Brain pericyte (primary cell): ENCODE data around the gene RNF181.
"Not testable (repeated sequence)": the region's sequence is repeated elsewhere in the genome, so short reads cannot be mapped to it uniquely, and the experiment has no call there.

Experiments used
- DNase-seq: peaks from one replicate; pipeline ENCODE4 v3.0.0-alpha.2; 2012; ENCODE audit warnings: low read depth, low spot score

Gene RNF181

DNA sequence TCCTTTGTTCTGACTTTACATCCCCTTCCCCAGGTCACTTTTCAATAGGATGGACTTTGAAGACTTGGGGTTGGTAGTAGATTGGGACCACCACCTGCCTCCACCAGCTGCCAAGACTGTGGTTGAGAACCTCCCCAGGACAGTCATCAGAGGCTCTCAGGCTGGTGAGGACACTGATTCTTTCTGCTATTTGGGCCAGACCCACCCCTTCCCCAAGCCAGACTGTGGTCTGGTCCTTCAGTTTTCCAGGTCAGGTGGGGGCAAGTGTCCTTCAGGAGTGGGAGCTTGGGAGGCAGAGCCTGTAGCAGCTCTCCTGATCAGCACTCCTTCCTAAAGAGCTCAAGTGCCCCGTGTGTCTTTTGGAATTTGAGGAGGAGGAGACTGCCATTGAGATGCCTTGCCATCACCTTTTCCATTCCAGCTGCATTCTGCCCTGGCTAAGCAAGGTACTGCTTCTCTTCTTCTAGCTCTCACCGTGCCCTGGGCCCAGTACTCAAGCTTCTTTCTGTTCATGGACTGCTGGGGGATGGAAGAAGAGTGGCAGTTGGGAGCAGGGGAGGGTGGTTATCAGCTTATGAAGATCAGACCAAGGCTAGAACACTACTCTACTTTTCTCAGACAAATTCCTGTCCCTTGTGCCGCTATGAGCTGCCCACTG, 1.1 kb downstream of the RNF181 start:
- no peak for DNase-seq

DNA sequence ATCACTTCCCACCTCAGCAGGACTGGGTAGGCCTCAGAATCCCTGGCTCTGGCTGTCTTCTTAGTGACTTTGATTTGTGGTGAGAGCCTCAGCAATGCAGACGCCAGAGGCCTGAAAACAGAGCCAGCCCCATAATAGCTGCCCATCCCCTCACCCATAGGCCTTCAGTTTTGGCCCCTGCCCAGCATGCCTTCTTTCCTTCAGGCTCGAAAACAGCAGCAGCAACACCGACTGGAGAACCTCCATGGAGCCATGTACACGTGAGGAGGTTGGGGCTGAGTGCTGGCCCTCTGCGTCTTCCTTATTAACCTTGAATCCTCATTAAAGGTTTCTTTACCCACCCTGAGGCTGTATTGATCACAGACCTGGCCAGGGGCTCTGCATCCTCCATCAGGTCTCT, 1.7 kb downstream of the RNF181 start:
- DNase-seq = no peak

DNA sequence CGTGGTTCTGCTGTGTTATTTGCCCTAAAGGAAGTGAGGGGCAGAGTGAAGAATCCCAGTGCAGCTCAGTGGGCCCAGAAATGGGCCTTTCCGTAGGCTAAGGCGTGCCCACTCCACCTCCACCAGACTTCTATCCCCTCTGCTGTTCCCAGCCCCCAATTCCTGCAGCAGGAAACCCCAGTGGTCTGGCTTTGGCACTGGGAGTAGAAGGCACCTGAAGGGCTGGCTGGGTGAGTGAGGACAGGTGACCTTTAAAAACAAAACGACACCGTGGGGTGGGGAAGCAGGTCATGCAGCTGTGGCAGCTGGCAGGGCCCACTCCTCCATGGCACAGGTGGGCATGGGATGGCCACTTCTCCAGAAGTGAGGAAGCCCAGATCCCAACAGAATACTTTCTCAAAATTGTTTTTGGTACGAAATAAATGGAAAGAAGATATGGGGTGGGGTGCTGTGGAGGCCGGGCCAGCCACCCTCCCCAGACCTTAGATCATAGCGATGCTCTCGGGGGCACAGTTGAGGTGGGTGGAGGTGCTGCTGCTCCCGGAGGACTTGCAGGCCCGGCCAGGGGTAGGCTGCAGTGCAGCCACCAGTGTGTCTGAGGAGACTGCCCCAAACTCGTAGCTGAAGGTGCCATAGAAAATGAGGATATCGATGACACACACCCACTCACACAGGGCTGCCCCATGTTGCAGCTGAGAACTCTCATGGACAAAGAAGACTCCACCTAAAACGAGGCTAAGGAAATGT, 3.2 kb downstream of the RNF181 start:
- no peak for DNase-seq

DNA sequence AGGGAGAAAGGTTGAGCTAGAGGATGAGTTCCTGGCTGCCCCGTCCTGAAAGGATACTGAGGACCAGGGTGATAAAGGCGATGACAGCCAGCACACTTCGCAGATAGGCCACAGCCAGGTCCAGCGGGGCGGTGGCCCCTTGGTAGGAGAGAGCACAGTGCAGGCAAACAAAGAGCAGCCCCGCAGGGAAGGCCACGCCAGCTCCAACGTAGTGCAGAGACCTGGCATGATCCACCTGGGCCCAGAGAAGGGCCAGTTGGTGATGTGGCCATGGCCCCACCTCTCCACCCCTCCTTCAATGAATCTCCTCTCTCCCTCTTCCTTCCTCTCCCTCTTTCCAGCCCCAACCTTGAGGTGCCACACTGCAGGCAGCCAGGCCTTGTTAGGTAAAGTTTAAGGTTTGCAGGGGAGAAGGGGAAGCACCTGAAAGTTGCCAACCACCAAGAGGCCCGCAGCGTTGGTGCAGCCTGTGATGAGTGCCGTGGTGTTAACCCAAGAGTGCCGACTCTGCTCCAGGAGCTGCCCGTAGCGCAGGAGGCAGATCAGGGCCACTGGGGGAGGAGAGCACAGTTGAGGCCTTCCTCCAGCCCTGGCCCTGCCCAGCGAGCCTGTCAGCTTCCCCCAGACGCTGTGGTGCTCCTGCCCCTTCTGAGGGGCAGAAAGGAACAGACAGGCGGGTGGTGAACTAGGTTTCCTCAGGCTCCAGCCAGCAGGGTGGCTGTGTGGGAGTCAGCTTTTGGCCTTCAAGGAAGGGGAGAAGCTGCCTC, 4.1 kb downstream of the RNF181 start:
- DNase-seq = no peak

DNA sequence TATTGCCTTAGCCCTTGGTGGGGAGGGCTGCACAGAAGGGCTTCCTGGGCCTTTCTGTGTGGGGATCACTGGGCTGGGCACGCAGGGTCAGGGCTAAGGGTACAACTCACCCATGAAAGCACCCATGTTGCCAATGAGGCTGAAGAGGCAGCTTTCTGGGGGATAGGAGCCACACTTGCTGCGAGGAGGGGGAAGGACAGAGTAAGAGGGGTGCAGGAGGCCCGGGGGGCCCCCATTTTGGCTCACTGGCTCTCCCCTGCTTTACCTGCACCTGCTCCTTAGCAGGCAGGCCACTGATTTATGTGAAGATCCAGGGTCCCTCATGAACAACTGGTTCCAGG, 4.7 kb downstream of the RNF181 start:
- DNase-seq = no peak

DNA sequence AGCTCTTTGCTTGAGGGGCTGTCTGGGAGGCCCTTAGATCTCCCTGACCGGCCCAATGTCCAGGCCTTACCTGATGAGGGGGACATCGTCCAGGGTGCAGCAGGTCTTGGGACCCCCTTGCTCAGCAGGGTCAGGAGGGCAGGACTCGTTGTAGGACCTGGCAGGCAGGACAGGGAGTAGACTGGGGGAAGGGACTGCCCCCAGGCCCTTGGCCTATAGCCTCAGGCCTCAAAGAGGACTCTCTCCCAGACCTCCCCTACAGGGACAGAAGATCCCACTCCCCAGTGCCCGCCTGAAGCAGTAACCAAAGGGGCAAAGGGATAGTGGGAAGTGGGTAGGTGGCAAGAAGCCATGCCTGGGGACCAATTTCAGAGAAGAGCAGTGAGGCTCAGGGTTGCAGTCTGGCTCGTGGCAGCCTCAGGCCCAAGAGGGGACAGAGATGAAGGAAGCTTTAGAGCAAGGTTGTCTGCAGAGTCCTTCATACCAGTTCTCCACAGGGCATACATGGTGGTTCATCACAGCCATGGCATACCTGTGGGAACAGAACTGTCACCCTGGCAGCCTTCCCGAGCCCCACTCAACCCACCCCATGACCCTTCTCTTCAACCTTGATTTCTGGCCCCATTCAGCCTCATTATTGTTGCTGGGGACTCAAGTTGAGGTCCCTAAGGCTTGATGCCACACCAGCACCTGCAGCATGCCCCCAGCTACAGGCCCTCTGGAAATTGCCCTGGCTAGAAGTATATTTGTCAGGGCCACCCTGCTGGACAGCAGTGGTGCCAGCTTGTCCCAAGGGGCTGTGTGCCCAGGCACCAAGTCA, 5.6 kb downstream of the RNF181 start:
- no peak for DNase-seq

DNA sequence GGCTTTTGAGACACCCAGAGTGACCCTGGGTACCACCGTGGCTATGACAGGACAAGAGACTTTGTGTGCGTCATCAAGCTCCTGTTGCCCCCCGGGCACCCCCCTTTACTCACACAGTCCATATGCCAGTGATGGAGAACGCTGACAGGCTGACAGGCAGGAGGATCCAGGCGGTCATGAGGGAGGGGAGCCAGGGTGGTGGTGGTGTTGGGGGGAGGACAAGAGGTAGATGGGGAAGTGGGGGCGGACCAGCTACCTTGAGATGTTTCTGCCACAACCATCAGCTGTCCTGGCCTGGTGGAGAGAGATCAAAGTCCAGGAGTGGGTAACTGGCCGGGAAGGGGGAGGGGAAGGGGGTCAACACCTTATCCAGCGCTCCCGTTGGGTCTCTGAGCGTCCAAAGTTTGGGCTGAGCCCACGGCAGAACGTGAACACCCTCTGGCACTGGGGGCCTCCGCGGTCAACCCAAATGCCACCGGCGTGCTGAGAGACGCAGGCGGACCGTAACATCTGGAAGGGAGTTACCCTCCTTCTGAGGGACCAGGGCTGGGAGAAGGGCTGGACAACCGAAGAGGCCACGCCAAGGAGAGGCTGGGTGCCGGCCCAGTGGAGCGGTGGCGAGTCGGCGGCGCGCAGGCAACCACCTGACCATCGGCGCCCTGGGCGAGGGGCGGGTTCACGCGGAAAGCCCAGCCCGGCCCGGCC, 6.4 kb downstream of the RNF181 start:
- DNase-seq = no peak

DNA sequence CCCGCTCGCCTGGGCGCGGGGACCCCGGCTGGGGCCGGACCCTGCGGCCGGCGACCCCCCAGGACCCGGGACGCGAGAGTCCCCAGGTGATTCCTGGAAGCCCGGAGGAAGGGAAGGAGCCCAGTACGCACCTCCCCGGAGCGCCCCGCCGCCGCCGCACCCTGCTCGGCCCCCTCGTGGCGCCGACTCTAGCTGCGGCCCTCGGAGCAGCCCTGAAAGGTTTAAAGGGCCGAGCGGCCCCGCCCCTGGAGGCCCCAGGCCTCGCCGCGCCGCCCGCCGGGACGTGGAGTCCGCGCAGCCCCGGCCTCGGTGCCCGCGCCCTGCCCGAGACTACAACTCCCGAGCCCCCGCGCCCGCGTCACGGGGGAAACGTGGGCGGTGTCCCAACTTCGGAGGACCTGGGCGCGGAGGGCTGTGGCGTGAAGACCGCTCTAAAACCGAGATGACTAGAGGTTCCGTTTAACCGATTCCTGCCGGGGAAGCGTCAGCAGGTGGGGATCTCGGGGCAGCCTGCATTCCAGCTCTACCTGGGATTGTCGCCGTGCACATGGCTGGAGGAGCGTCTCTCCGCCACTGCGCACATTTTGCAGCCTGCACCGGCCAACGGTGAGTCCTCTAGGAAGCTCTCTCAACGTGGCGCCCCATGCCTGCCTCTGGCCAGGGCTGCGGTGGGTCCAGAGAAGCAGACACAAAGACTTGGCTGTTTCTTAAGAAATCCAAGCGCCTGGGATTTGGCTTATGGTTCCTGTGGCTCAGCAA, 7.1 kb downstream of the RNF181 start, which contains the start of gene TMEM150A:
TMEM150A (minus strand) TSS at position 223 of the 759 bp plus-strand sequence. CDS start 750 bp downstream, outside the sequence.
- no peak for DNase-seq

DNA sequence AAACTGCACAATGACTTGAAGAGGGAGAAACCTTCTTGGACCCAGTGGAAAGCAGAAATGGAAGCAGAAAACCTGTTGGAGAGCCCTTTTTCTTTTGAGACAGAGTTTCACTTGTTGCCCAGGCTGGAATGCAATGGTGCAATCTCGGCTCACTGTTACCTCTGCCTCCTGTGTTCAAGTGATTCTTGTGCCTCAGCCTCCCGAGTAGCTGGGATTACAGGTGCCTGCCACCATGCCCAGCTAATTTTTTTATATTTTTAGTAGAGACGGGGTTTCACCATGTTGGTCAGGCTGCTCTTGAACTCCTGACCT, 8.5 kb downstream of the RNF181 start:
- DNase-seq = not testable (repeated sequence)

DNA sequence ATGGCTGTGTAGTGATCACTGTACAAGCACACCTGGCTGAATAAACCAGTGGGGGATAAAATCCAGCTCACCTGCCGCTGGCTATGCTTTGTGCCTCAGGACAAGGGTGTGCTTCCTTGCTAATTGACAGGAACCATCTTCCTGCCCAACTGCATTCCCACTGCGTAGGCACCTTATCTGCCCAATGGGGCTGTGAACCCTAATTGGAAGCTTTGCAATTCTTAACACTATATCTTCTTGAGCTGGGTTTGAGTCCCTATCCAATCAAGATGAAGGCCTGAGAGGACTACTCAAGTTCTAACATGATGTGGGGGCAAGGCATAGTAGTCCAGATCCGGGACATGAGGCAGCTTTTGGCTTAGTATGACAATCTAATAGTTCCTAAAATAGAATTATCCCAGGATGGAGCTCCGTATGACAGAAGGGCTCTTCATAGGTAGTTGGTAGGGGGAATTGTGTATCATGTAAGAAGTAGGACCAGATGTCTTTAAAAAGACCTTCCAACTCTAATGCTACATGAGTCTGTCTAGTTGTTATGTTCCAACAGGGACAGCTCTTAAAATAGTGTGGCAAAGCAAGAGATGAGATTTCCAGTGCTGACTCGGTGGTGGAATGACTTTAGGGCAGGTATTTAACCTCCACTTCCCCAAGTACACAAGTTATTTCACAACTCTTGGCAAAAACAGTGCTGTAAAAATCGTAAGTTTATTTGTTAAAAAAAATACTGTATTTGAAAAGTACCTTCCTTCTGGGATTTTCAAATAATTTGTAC, 9.2 kb downstream of the RNF181 start:
- no peak for DNase-seq

DNA sequence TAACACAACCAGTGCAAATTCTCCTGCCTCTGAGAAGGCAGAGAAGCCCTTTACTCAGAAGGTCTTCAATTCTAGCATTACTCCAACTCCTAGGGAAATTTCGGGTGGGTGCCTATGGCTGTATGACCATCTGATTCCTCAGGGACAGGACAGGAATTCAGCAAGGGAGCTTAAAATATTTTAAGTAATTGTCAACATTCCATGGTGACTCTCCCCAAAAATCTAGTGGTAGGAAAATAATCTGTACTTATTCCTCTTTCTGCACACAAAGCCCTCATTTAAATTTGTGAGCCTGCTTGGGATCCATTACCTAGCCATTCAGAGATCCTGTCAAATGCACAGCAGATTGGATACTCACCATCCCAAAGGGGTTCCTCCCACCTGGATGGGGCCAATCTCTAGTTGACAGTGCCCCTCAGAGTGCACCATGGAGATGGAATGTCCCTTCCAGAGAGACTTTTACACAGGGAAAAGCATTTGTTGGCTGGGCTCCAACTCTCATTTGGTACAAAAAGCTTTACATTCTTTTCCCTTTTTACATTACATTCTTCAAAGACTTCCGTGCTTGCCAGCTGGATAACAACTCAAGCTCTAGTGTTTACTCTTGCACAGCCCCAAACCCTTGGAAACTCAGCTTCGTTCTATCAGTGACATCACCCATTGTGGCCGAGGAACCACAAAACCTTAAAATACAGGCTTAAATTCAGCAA, 10.0 kb downstream of the RNF181 start:
- DNase-seq = no peak

DNA sequence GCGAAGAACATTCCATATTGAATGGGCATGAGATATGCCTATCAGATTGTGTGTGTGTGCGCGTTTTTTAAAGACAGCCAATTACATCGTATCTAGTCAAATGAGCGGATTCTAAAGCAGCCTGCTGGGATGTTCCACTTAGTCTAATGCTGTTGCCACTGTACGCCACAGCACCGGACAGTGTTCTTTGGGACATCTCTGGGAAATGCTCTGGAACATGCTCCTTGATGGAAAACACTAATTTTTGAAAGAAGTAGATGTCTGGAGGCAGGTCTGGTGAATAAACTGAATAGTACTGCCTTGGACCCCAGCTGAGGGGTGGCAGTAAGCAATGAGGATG, 10.5 kb downstream of the RNF181 start:
- no peak for DNase-seq

DNA sequence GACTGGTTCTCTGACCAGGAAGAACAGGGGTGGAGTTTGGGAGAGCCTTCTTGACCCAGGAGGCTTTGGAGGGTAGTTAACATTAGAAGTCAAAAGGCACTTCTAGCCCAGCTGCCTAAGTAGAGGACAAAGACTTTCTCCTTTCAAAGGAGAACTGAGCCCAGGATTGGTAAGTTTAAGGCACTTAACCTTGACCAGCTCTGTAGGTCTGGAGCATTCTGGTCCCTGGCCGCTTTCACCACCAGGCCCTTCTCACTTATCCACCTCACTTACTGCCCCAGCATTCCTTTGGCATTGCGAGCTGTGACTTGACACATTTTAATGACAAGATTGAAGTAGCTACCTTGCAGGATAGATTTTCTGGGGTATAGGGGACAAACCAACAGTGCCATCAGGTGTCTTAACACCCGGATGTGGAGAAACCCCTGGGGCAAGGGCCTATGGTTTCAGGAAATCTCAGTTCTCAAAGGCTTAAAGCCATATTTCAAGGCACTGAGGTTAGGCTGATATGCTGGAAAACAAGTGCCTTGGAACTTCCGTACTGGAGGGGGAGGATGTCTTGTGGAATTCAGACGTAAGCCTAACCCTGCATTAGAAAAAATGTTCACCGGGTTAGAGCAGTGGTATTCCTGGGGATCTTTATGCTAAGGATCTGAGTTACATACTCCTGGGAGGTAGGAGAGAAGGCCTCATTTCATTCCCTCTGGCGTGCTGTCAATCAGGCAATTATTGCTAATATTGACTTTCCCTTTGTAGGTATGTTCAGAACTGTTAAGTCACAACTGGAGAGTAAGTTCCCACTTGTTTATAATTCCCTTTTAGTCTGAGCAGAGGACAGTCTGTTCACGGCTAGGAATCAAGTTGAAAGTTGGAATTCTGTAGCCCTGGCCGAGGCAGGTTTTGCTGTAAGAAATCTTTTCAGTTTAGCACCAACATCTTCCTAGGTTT, 12.0 kb downstream of the RNF181 start:
- no peak for DNase-seq

DNA sequence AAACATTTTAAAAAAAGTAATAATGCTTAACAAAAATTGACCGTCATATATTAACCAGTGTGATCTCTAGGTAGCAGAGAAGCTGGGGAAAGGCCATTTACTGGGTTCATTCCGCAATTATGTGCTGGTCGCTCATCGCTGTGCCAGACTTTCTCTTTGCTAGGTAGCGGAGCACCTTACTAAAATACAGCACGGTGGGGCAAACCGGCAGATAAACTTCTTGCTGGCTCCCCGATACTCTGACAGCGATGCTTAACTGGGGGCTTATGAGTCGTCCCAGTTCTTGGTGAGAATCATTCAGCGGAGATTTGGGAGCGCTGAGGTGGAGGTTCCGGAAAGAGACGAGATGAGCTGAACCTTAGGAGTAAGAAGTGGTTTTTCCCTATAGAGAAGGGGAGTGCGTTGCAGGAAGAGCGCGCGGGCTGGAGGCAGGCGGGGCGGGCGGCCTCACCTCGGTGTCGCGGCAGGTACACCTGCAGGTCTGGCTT, 15.7 kb downstream of the RNF181 start:
- DNase-seq = no peak

DNA sequence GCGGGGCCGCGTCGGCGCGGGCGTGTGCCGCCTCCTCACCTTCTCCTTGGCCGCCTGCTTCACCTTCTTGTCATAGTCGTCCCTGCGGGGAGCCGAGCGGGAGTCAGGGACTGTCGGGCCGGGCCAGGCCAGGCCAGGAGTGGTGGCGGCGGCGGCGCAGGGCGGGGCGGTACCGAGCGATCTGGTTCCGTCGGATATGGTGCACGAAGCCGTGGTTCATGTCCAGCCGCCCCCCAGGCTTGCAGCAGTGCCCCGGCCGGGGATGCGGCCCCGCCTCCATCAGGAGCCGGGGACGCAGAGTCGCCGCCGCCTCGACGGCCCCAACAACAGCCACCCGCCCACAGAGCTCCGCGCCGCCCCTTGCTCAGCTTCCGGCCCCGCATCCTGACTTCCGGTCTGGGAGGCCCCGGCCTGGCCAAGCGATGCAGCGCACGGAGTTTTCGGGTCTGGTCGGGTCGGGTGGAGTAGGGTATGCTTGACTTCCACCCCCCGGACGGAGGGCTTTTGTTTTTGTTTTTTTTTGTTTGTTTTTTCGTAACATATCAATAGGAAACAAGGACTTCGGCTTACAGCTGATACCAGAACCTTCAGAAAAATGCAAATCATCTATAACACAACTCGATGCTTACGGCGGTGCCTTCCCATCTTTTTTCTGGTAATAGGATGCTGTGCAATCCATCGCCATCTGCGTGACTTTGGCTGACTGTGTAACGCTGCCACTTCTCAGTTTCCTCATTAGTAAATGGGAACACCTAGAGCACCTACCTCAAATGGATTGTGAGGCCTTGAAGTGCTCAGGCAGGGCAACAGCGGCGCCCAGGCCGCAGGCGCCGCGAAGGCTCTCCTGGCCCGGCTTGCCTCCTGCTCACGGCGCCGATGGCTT, 16.4 kb downstream of the RNF181 start, which contains the start of gene C2orf68:
C2orf68 (minus strand) TSS at position 362 of the 883 bp plus-strand sequence; CDS start at position 280, 82 bp downstream.
- no peak for DNase-seq

DNA sequence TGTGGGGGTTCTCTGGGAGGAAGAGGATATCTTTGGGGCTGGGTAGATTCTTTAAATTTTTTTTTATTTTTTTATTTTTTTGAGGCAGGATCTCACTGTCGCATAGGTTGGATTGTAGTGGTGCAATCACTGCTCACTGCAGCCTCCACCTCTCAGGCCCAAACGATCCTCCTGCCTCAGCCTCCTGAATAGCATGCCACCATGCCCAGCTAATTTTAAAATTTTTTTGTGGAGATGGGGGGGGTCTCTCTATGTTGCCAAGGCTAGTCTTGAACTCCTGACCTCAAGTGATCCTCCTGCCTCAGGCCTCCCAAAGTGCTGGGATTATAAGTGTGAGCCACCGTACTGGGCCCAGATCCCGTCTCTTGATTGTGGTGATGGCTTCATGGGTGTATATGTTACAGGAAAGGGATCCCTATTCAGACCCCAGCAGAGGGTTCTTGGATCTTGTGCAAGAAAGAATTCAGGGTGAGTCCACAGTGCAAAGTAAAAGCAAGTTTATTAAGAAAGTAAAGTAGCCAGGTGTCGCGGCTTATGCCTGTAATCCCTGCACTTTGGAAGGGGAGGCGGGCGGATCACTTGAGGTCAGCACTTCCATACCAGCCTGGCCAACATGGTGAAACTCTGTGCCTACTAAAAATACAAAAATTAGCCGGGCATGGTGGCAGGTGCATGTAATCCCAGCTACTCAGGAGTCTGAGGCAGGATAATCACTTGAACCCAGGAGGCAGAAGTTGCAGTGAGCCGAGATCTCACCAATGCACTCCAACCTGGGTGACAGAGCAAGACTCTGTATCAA, 18.4 kb downstream of the RNF181 start:
- DNase-seq = no peak
